CD4-positive, alpha-beta T cell treated with Interferon gamma for 1 hour (primary cell): ENCODE results near the gene OR8D2.

ENCODE experiments used
- DNase-seq: peaks from one replicate; pipeline ENCODE4 v3.0.0-alpha.2; 2020

Gene OR8D2, protein sequence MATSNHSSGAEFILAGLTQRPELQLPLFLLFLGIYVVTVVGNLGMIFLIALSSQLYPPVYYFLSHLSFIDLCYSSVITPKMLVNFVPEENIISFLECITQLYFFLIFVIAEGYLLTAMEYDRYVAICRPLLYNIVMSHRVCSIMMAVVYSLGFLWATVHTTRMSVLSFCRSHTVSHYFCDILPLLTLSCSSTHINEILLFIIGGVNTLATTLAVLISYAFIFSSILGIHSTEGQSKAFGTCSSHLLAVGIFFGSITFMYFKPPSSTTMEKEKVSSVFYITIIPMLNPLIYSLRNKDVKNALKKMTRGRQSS

DNA sequence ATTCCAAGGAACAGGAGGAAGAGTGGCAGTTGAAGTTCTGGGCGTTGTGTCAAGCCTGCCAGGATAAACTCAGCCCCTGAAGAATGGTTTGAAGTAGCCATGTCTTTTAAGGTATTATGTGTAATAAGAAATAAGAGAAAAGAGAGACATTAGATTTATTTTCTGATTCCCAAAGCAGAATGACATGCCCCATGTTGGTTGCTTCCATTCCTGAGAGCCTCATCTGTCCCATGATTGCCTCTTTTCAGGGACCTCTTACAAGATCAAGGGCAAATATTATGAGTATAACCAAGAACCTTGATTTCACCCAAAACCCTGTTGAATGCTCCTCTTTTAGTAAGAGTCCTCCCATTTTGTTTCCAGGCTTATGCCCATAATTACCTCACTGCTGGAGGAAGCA is at the start of gene OR8D2:
TSS of gene OR8D2 (minus strand) at position 101 of the 400 bp plus-strand sequence. CDS start at position 101, 0 bp downstream.
- no peak for DNase-seq

DNA sequence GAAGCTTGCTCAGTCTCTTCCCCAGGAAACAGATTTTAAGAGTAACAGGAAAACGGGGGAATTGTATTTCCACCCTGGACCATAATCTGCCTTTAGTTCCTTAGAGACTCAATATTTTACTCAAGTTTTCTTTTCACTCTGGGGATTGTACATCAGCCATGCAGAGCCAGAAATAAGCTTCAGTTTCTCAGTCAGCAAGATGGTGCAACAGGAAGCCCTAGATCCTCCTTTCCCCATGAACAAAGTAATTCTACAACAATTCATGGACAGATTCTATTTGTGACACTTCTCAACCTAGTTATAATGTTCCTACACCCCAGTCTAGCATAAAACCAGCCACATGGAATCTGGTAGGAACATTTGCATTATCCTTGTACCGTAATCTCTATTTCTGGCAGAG is 39.6 kb upstream of the OR8D2 start:
- DNase-seq = no peak

GRCh38 chr11:124346311-124346955 is 26.4 kb upstream of the OR8D2 start:
- DNase-seq = no peak

DNA sequence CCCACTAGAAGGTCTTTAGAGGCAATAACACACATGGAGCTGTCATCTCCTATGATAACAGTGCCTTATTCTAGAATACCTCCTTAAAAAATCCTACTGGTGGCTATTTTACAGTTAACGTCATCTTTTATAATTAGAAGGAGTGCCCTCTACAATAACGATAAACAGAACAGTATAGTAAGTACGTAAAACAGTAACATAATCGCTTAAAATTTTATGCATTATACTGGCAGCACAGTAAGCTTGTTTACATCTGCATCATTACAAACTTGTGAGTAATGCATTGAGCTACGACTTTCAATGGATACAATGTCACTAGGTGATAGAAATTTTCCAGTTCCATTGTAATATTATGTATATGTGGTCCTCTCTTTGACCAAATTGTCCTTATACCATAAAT is 24.3 kb upstream of the OR8D2 start:
- DNase-seq = no peak

GRCh38 chr11:124340142-124340447 is 20.1 kb upstream of the OR8D2 start:
- DNase-seq = no peak

- no peak for DNase-seq
Observed at GRCh38 chr11:124339396-124340141, 19.6 kb upstream of the OR8D2 start.

DNA sequence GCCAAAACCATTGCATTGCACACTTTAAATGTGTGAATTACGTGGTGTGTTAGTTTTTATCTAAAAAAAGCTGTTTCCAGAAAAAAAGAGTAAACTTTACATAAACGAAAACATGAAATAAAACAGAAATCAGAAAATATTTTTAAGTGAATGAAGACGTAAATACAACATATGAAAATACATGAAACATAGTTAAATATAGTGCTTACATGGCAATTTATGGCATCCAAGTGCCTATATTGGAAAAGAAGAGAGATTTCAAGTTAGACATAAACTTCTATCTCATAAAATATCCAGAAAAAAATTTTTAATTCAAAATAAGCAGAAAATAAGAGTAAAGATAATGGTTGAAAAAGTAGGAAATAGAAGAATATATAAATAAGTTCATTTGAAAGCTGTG is 11.9 kb upstream of the OR8D2 start:
- DNase-seq = no peak

DNA sequence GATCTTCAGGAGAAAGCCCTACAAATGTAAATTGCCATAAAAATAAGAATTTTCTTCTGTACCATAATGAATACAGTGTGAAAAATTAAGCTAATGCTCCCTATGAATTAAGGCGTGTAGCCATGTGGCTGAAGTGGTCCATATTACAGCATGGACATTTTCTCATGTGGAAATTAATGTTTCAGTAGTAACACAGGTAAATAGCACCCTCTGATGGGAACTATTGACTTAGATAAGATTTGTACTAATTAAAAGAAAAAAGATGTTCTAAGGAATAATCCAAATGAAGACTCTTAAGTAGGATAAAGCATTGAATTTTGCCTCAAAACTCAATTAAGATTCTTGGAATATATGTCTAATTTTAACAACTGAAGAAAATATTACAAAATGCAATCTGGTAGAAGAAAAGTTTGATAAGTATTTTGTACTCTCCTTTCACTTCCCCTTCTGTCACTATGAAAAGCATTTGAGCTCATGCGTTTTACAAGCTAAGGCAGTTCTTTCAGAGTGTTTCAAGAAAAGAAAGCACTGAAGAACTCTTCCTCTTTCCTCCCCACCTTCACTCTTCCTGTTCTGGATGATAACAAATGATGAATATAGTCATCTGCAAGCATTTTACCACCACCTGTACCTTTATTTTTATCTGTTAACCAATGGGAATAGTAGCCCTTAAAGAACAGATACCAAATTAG is 9.9 kb upstream of the OR8D2 start:
- no peak for DNase-seq

GRCh38 chr11:124327775-124328174 is 7.8 kb upstream of the OR8D2 start:
- DNase-seq = no peak

DNA sequence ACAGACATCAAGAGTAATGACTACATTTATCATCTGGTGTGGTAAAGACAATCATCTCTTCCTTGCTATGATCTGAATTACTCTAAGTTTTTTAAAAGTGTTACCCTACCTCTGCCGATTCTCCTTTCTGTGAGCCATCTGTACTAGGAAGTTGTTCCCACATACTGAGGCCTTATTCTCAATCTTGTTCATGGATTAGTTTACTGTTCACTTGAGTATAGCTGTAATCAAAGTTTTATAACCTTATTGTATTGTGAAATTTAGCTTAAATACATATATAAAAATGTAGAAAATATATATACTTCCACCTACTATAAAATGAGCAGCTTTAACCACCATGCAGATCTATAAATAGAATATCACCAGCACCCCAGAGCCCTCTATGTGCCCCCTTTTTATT is 2.4 kb upstream of the OR8D2 start:
- DNase-seq = no peak

- DNase-seq = no peak
Observed at GRCh38 chr11:124315052-124315451, 4.9 kb downstream of the OR8D2 start.

- DNase-seq = no peak
Observed at GRCh38 chr11:124313849-124314248, 6.1 kb downstream of the OR8D2 start, which contains the start of gene OR8D1. Gene OR8D1, minus strand, starts transcription at chr11:124313949. Its CDS starts 3,183 bp downstream, at chr11:124310766.

GRCh38 chr11:124313131-124313530 is 6.9 kb downstream of the OR8D2 start:
- no peak for DNase-seq

- DNase-seq = no peak
Observed at GRCh38 chr11:124311670-124312069, 8.3 kb downstream of the OR8D2 start.

DNA sequence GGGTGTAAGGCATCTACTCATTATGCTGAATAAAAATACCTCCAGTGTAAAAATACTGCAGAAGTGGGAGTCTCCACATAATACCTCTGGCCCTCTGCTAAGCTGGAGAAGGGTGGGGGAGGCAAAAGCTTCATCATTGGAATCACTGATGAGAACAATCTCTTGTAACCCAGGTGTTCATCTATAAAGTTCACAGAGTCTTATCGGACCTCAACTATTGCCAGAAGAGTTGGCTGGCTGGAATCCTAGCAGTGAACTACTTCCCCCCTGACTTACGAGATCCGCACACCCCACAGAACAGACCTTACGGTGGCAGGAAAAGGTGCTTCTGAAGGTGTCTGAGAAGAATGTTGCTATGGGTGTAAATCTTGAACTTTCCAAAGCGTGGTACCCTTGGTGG is 8.7 kb downstream of the OR8D2 start:
- DNase-seq = no peak

- no peak for DNase-seq
Observed at GRCh38 chr11:124310721-124311120, 9.3 kb downstream of the OR8D2 start.

DNA sequence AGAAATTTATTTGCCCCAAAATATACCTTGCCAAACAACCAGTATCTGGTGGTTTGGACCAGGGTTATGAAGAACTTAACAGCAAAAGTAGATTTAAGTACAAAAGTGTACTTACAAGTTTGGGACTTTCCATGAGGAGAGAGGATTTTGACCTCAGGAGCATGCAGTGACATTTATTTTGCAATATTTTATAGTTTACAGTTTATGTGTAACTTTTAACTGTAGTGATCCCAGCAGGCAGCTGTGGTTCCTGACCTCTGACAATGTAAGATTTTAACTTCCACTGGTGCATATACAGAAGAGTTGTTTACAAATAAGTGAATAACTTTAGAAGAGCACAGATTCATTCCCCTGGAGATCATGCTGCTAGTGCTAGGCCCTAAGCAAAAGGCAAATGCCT is 12.9 kb downstream of the OR8D2 start:
- no peak for DNase-seq

- no peak for DNase-seq
Observed at GRCh38 chr11:124302347-124303125, 17.5 kb downstream of the OR8D2 start.

DNA sequence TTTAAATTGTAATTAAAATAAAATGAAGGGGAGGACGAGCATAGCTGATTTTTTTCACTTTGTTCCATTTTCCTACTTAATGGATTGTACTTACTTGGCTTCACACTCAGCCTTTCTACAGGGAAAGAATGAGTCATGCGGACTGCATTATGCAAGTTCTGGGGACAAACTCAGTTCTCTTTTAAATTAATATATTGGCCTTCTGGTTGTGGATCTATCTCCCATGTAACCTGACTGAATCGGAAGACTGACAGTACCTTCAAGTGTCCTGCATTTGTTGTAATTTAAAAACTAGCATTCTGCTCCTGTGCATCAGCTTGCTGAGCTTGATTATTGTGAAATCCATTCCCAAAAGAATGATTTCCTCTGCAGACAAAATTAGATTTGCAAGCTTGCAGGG is 18.4 kb downstream of the OR8D2 start:
- no peak for DNase-seq

GRCh38 chr11:124297921-124298320 is 22.1 kb downstream of the OR8D2 start:
- DNase-seq = no peak

DNA sequence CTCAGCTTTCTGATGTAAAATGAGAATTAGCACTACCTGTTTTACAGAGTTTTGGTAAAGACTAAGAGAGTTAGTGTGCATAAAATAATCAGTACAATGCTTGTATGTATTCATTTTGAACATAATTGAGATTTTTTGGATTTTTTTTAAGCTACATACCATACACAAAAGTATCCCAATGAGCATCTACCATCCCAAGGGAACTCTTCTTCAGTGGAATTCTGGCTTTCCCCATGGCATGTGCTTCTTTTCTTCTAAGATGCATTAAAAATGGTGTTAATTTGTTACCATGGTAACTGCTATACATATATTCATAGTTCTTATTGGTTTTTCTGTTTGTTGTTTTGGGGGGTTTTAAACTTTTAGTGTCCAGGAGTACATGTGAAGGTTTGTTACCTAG is 24.0 kb downstream of the OR8D2 start:
- DNase-seq = no peak

- no peak for DNase-seq
Observed at GRCh38 chr11:124294687-124295086, 25.3 kb downstream of the OR8D2 start.
